GM12878 (cell line): Measurements from ENCODE around the gene CCL15. TPM values are rescaled to one million over a fixed set of nuclear protein-coding genes. Genes with fewer than 3 reads are reported as not detected.

Experiments
- ATAC-seq: fragments of 200-7000 bp; cut with Tn5 transposase; 3 replicates; pipeline ENCODE4 v1.9.1; 2020; ENCODE audit warnings: mild to moderate bottlenecking, moderate library complexity
- BruUV-seq: library from RNA; stranded (reverse); fragments of 400-500 nt; replicated peaks from 2 replicates; lab custom pipeline; 2021; lab: Mats Ljungman, UMichigan
- CTCF ChIA-PET: fragments of 300-600 bp; sonication (Branson Sonifier 250); formaldehyde crosslinking; extraction: SDS; loops from one replicate; lab custom pipeline; 2021; ENCODE audit warnings: inconsistent platforms; lab: Yijun Ruan, JAX
- POLR2A ChIA-PET: fragments of 350-600 bp; formaldehyde crosslinking; extraction: SDS; loops from one replicate; lab custom pipeline; 2021; ENCODE audit warnings: inconsistent platforms; lab: Charles Lee
- RAD21 ChIA-PET: fragments of 300-600 bp; sonication (Branson Sonifier 250); formaldehyde crosslinking; loops from one replicate; lab custom pipeline; 2023; ENCODE audit warnings: antibody characterized with exemption; ENCODE audit not compliant: unreplicated experiment; lab: Charles Lee
- SMC1A ChIA-PET: fragments of 300-600 bp; sonication (Branson Sonifier 250); formaldehyde crosslinking; loops from one replicate; lab custom pipeline; 2023; ENCODE audit not compliant: unreplicated experiment, uncharacterized antibody; lab: Charles Lee
- DNase-seq: peaks from one replicate; pipeline ENCODE4 v3.0.0-alpha.2; 2011; ENCODE audit warnings: low read depth, low spot score
- FAIRE-seq: peaks from 3 replicates; lab custom pipeline; 2011; peaks lifted over from hg19 to GRCh38; lab: Jason Lieb, UNC
- H2AFZ ChIP-seq: 2 replicates; pipeline ENCODE4 v1.6.0; 2011; ENCODE audit warnings: low read depth, low read length, control low read depth; ENCODE audit not compliant: control insufficient read depth
- H3K27ac ChIP-seq: 2 replicates; pipeline ENCODE4 v1.5.1; 2011; ENCODE audit warnings: control low read depth; ENCODE audit not compliant: control insufficient read depth, insufficient read depth
- H3K27me3 ChIP-seq, 2 experiments: replicated peaks in 1 of 2; 2 replicates each; pipeline versions ENCODE4 v1.6.0 to v1.6.1; 2011; ENCODE audit warnings: low read length in 1 of 2; ENCODE audit not compliant: control insufficient read depth in 2 of 2, insufficient read depth in 2 of 2
- H3K36me3 ChIP-seq, 2 experiments: 2 replicates each; pipeline ENCODE4 v1.5.1; 2011; ENCODE audit warnings: low read length in 1 of 2; ENCODE audit not compliant: control insufficient read depth in 2 of 2, insufficient read depth in 2 of 2
- H3K4me1 ChIP-seq: 2 replicates; pipeline ENCODE4 v1.6.1; 2011; ENCODE audit warnings: mild to moderate bottlenecking, low read length, moderate library complexity, mixed read lengths; ENCODE audit not compliant: control insufficient read depth, insufficient read depth
- H3K4me2 ChIP-seq: 2 replicates; pipeline ENCODE4 v1.6.0; 2011; ENCODE audit warnings: control low read depth; ENCODE audit not compliant: control insufficient read depth, insufficient read depth
- H3K4me3 ChIP-seq: fragments of 200-600 bp; sonication (generic); 2 replicates; pipeline ENCODE4 v1.5.1; 2016
- H3K79me2 ChIP-seq: 2 replicates; pipeline ENCODE4 v1.6.0; 2011; ENCODE audit warnings: low read length; ENCODE audit not compliant: control insufficient read depth, insufficient read depth
- H3K9ac ChIP-seq: 2 replicates; pipeline ENCODE4 v1.8.0; 2011; ENCODE audit warnings: low read length, control low read depth, mixed read lengths; ENCODE audit not compliant: control insufficient read depth, insufficient read depth
- H3K9me3 ChIP-seq: replicated peaks from 3 replicates; pipeline ENCODE4 v1.5.1; 2011; ENCODE audit warnings: mild to moderate bottlenecking, low read length; ENCODE audit not compliant: control insufficient read depth, insufficient read depth
- H4K20me1 ChIP-seq: 2 replicates; pipeline ENCODE4 v1.6.0; 2011; ENCODE audit not compliant: control insufficient read depth, insufficient read depth
- CBX3 ChIP-seq: fragments of 200-600 bp; sonication (generic); IDR thresholded peaks from 2 replicates; pipeline ENCODE4 v1.6.1; 2016; ENCODE audit warnings: low read depth, borderline replicate concordance
- EP300 ChIP-seq, 2 experiments: fragments of 150-350 bp in 1 of 2; IDR thresholded peaks; 2 replicates each; pipeline ENCODE4 v1.6.1; 2011 to 2012; ENCODE audit warnings: low read depth in 2 of 2, low read length in 2 of 2, borderline replicate concordance in 1 of 2, improper control_type of control experiment in 1 of 2, inconsistent platforms in 1 of 2; ENCODE audit not compliant: control insufficient read depth in 1 of 2
- MLLT1 ChIP-seq: fragments of 450-650 bp; IDR thresholded peaks from 2 replicates; pipeline ENCODE4 v1.6.1; 2016; ENCODE audit warnings: mild to moderate bottlenecking
- MXI1 ChIP-seq: fragments of 150-350 bp; IDR thresholded peaks from 2 replicates; pipeline ENCODE4 v1.6.1; 2011; ENCODE audit warnings: low read depth, mild to moderate bottlenecking, inconsistent platforms, low read length, improper control_type of control experiment
- NFXL1 ChIP-seq: fragments of 450-650 bp; IDR thresholded peaks from 2 replicates; pipeline ENCODE4 v1.6.1; 2017; ENCODE audit warnings: antibody characterized with exemption, mild to moderate bottlenecking, borderline replicate concordance
- NR2C2 ChIP-seq: IDR thresholded peaks from 2 replicates; pipeline ENCODE4 v1.6.1; 2011; ENCODE audit warnings: borderline replicate concordance, low read depth; ENCODE audit not compliant: control insufficient read depth, insufficient read length
- NR2F1 ChIP-seq: fragments of 450-650 bp; conservative IDR thresholded peaks from 2 replicates; pipeline ENCODE4 v1.6.1; 2017; ENCODE audit warnings: mild to moderate bottlenecking
- RFX5 ChIP-seq: IDR thresholded peaks from 2 replicates; pipeline ENCODE4 v1.6.1; 2011; ENCODE audit warnings: low read depth, low read length, improper control_type of control experiment
- SMAD5 ChIP-seq: IDR thresholded peaks from 2 replicates; pipeline ENCODE4 v1.6.1; 2016; ENCODE audit warnings: antibody characterized with exemption, low read depth
- STAT3 ChIP-seq: IDR thresholded peaks from 2 replicates; pipeline ENCODE4 v1.6.1; 2011; ENCODE audit warnings: low read depth, low read length, improper control_type of control experiment
- TBL1XR1 ChIP-seq: IDR thresholded peaks from 2 replicates; pipeline ENCODE4 v1.6.1; 2012; ENCODE audit warnings: low read depth, low read length, improper control_type of control experiment
- ZNF592 ChIP-seq: fragments of 450-650 bp; IDR thresholded peaks from 2 replicates; pipeline ENCODE4 v1.6.1; 2017; ENCODE audit warnings: mild to moderate bottlenecking, moderate library complexity
- WGBS: methylation state at CpG from one replicate; pipeline ENCODE4 v1.1.6; 2016; ENCODE audit warnings: low lambda C conversion rate; ENCODE audit not compliant: insufficient replicate concordance, insufficient coverage; ENCODE audit errors: missing lambda C conversion rate; 5-methylcytosine and 5-hydroxymethylcytosine counted together
- in situ Hi-C: fragments of 300-500 bp; cut with MboI; formaldehyde crosslinking; loops from 9 replicates; pipeline ENCODE4 v1.14.3; 2018; ENCODE audit warnings: mixed read lengths
- intact Hi-C: fragments of 100-400 bp; cut with micrococcal nuclease; formaldehyde crosslinking; loops from one replicate; pipeline ENCODE4 v1.14.2; 2022; ENCODE audit not compliant: unreplicated experiment
- polyA plus RNA-seq, 11 experiments: library from polyadenylated mRNA; depleted of rRNA in 4 of 11; unstranded in 6 of 11; stranded (reverse) in 5 of 11; fragments of >200 nt; fragmentation: Nextera tagmentation in 4 of 11; fragmentation: Illumina TruSeq in 1 of 11; extraction: Ambion mirVana in 4 of 11; extraction: Trizol in 1 of 11; gene quantifications; 1 replicate in 1 of 11; 2 replicates in 10 of 11; pipeline versions ENCODE4 v1.2.1 to v1.2.3, GENCODE V29; 2011 to 2016; ENCODE audit warnings: inconsistent platforms in 2 of 11, missing spikeins in 2 of 11, low read depth in 1 of 11
- total RNA-seq, 4 experiments: library from RNA; depleted of rRNA in 3 of 4; stranded (reverse); fragments of >200 nt in 3 of 4; fragmentation: Illumina TruSeq in 1 of 4; extraction: Trizol in 1 of 4; gene quantifications; 2 replicates each; pipeline versions ENCODE4 v1.2.1 to v1.2.3, GENCODE V29; 2013 to 2021
- TF ChIP-seq, protein P1 (sequence below): fragments of 450-650 bp; formaldehyde crosslinking; IDR thresholded peaks from 2 replicates; pipeline ENCODE4 v1.4.0; 2022; ENCODE audit warnings: mild to moderate bottlenecking, moderate library complexity

Gene CCL15
- total and polyA plus RNA-seq, 10 of the 15 experiments (the other 5 are each of a cell fraction or from before 2014, with no cell fraction given): 0.12 TPM; not detected in 9

DNA sequence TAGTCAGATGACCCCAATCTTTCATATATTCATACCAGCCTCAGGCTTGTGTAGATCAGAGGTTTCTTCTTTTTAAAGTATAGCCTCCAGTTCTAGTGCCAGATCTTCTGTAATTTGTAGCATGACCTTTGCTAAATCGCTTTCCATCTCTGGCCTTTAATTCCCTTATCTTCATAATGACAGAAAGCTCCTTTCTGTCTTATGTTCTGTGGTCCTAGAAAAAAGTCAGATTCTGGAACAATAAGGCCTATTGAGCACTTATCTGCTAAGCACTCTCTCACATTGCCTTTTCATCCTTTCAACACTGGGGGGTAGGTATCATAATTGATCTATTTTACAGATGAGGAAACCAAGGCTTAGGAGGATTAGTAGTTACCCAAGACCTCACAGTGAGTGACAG, 29.3 kb downstream of the CCL15 start:
- Histone ChIP-seq H3K36me3 (no peaks in the 10 kb centered on the region), H2AFZ (no peak overlapping the region), H3K4me2 (no peak overlapping the region), H4K20me1 (no peaks in the 10 kb centered on the region), H3K27ac (no peak overlapping the region), H3K79me2 (no peaks in the 10 kb centered on the region), H3K27me3 (no peaks in the 10 kb centered on the region), H3K4me1 (no peaks in the 10 kb centered on the region; the same call in 1 of the 2 replicates), H3K9ac (no peak overlapping the region), H3K9me3 (no peaks in the 10 kb centered on the region), H3K4me3 (no peak overlapping the region)
- POLR2A ChIA-PET: no interaction called here
- ATAC-seq (no peak), DNase-seq (no peak), FAIRE-seq (no peak)
- 42% methylated on average over 1 of the region's 1 CpG for WGBS
- intact Hi-C loops: no loop called here
- no TSS peak for BruUV-seq
- RAD21 ChIA-PET: interaction anchor here (1.4 to 17.2 kb wide), 4 partner anchors 9 to 183 kb away, joined by 3 to 342 read pairs (median 11); partner anchors contain the start of gene CCL16
- CTCF ChIA-PET: interaction anchor here (1.1 to 19.0 kb wide), 7 partner anchors 10 to 510 kb away, joined by 3 to 622 read pairs (median 24); partner anchors contain the start of genes CCL15 and CCL16
- in situ Hi-C loops: loop anchor here (5.0 kb wide), 3 partner anchors 100 to 515 kb away; partner anchors contain the start of gene ZNHIT3
- SMC1A ChIA-PET: interaction anchor here (1.2 to 17.2 kb wide), 7 partner anchors 10 to 178 kb away, joined by 4 to 485 read pairs (median 7); partner anchors contain the start of gene CCL3
- TF ChIP-seq CBX3 (no peak), MLLT1 (no peak), ZNF592 (no peak), EP300 (IDR thresholded peaks at IDR 0.05; ENCODE audit: borderline replicate concordance in 1 of 2, control insufficient read depth in 1 of 2, low read depth in 2 of 2, low read length in 2 of 2) (no peak), SMAD5 (no peak), TBL1XR1 (no peak), NR2C2 (no peak), MXI1 (no peak), NR2F1 (no peak), NFXL1 (no peak), STAT3 (no peak), RFX5 (no peak)
- TF ChIP-seq, protein P1, sequence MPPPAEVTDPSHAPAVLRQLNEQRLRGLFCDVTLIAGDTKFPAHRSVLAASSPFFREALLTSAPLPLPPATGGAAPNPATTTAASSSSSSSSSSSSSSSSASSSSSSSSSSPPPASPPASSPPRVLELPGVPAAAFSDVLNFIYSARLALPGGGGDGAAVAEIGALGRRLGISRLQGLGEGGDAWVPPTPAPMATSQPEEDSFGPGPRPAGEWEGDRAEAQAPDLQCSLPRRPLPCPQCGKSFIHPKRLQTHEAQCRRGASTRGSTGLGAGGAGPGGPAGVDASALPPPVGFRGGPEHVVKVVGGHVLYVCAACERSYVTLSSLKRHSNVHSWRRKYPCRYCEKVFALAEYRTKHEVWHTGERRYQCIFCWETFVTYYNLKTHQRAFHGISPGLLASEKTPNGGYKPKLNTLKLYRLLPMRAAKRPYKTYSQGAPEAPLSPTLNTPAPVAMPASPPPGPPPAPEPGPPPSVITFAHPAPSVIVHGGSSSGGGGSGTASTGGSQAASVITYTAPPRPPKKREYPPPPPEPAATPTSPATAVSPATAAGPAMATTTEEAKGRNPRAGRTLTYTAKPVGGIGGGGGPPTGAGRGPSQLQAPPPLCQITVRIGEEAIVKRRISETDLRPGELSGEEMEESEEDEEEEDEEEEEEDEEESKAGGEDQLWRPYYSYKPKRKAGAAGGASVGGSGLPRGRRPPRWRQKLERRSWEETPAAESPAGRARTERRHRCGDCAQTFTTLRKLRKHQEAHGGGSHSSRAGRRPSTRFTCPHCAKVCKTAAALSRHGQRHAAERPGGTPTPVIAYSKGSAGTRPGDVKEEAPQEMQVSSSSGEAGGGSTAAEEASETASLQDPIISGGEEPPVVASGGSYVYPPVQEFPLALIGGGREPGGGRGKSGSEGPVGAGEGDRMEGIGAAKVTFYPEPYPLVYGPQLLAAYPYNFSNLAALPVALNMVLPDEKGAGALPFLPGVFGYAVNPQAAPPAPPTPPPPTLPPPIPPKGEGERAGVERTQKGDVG (CRISPR knock-in tag): no peak
